SK-N-SH (cell line): ENCODE data around the gene MCM3AP.

Source experiments
- EP300 ChIP-seq, 2 experiments: IDR thresholded peaks; 2 replicates each; pipeline versions ENCODE4 v1.4.0 to v1.6.1; 2012; ENCODE audit warnings: borderline replicate concordance in 1 of 2, low read depth in 1 of 2, low read length in 1 of 2
- EZH2phosphoT487 ChIP-seq: fragments of 200-600 bp; sonication (generic); IDR thresholded peaks from 2 replicates; pipeline ENCODE4 v1.6.1; 2017; ENCODE audit warnings: low read depth, mixed run types, mild to moderate bottlenecking, antibody characterized with exemption, moderate library complexity, borderline replicate concordance
- JUND ChIP-seq: IDR thresholded peaks from 2 replicates; pipeline ENCODE4 v1.4.0; 2012
- NRF1 ChIP-seq: IDR thresholded peaks from 2 replicates; pipeline ENCODE4 v1.6.1; 2012; ENCODE audit warnings: low read depth, mild to moderate bottlenecking, low read length
- POLR2AphosphoS5 ChIP-seq: IDR thresholded peaks from 2 replicates; pipeline ENCODE4 v1.6.1; 2012; ENCODE audit warnings: low read depth, low read length
- RAD21 ChIP-seq: IDR thresholded peaks from 2 replicates; pipeline ENCODE4 v1.6.1; 2012; ENCODE audit warnings: mild to moderate bottlenecking, low read length
- RXRA ChIP-seq: IDR thresholded peaks from 2 replicates; pipeline ENCODE4 v1.4.0; 2012; ENCODE audit warnings: low read depth, mild to moderate bottlenecking, borderline replicate concordance
- SIN3A ChIP-seq: IDR thresholded peaks from 2 replicates; pipeline ENCODE4 v1.6.1; 2012; ENCODE audit warnings: low read depth, mild to moderate bottlenecking, low read length, moderate library complexity, borderline replicate concordance
- TCF12 ChIP-seq: IDR thresholded peaks from 2 replicates; pipeline ENCODE4 v1.4.0; 2012
- YY1 ChIP-seq: IDR thresholded peaks from 2 replicates; pipeline ENCODE4 v1.4.0; 2012; ENCODE audit warnings: low read depth, mild to moderate bottlenecking
- TF ChIP-seq, protein P1 (sequence below): fragments of 200-600 bp; sonication (generic); IDR thresholded peaks from 2 replicates; pipeline ENCODE4 v1.6.1; 2017; ENCODE audit warnings: antibody characterized with exemption, mild to moderate bottlenecking, moderate library complexity
- TF ChIP-seq, protein P2 (sequence below): fragments of 150-350 bp; IDR thresholded peaks from 2 replicates; pipeline ENCODE4 v1.6.1; 2016; ENCODE audit warnings: mild to moderate bottlenecking, low read depth, low read length
- TF ChIP-seq, protein P3 (sequence below): IDR thresholded peaks from 2 replicates; pipeline ENCODE4 v1.4.0; 2012; ENCODE audit warnings: low read depth
- TF ChIP-seq, protein P4 (sequence below): IDR thresholded peaks from 2 replicates; pipeline ENCODE4 v1.4.0; 2012; ENCODE audit warnings: low read depth, borderline replicate concordance

DNA sequence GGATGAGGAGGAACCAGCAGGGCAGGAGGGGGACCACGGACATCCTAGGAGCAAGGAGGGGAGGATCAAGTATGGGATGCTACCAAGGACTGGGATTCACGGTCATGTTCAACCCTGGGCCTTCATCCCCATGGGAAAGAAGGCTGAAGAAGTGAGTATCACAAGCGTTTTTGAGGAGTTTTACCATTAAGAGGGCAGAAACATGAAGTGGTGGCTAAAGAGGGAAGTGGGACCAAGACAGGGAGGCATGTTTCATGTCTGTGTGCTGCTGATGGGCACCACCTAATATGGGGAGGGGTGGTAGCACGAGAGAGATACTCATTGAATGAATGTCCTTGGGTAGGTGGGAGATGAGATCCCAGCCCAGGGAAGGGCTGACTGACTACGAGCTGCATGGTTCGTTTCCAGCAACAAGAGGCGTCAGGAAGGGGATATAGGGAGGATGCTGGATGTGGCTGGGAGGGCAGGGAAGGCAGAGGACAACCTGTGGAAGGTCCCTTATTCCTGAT, 45.5 kb downstream of the MCM3AP start:
- TF ChIP-seq, protein P1, sequence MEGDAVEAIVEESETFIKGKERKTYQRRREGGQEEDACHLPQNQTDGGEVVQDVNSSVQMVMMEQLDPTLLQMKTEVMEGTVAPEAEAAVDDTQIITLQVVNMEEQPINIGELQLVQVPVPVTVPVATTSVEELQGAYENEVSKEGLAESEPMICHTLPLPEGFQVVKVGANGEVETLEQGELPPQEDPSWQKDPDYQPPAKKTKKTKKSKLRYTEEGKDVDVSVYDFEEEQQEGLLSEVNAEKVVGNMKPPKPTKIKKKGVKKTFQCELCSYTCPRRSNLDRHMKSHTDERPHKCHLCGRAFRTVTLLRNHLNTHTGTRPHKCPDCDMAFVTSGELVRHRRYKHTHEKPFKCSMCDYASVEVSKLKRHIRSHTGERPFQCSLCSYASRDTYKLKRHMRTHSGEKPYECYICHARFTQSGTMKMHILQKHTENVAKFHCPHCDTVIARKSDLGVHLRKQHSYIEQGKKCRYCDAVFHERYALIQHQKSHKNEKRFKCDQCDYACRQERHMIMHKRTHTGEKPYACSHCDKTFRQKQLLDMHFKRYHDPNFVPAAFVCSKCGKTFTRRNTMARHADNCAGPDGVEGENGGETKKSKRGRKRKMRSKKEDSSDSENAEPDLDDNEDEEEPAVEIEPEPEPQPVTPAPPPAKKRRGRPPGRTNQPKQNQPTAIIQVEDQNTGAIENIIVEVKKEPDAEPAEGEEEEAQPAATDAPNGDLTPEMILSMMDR, result no peak
- TF ChIP-seq, protein P2, sequence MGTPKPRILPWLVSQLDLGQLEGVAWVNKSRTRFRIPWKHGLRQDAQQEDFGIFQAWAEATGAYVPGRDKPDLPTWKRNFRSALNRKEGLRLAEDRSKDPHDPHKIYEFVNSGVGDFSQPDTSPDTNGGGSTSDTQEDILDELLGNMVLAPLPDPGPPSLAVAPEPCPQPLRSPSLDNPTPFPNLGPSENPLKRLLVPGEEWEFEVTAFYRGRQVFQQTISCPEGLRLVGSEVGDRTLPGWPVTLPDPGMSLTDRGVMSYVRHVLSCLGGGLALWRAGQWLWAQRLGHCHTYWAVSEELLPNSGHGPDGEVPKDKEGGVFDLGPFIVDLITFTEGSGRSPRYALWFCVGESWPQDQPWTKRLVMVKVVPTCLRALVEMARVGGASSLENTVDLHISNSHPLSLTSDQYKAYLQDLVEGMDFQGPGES, result no peak
- no peak for TF ChIP-seq EZH2phosphoT487
- TF ChIP-seq POLR2AphosphoS5, result no peak
- no peak for TF ChIP-seq JUND
- TF ChIP-seq, protein P3, sequence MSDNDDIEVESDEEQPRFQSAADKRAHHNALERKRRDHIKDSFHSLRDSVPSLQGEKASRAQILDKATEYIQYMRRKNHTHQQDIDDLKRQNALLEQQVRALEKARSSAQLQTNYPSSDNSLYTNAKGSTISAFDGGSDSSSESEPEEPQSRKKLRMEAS, result no peak
- no peak for TF ChIP-seq EP300 (IDR thresholded peaks at IDR 0.05; ENCODE audit: borderline replicate concordance in 1 of 2, low read depth in 1 of 2, low read length in 1 of 2)
- TF ChIP-seq SIN3A, result no peak
- TF ChIP-seq YY1, result no peak
- no peak for TF ChIP-seq TCF12
- no peak for TF ChIP-seq RAD21
- TF ChIP-seq, protein P4, sequence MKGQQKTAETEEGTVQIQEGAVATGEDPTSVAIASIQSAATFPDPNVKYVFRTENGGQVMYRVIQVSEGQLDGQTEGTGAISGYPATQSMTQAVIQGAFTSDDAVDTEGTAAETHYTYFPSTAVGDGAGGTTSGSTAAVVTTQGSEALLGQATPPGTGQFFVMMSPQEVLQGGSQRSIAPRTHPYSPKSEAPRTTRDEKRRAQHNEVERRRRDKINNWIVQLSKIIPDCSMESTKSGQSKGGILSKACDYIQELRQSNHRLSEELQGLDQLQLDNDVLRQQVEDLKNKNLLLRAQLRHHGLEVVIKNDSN, result no peak
- no peak for TF ChIP-seq NRF1
- TF ChIP-seq RXRA, result no peak
